Upper lobe of right lung (tissue), 1 donor: ENCODE data around the gene PPM1B. TPM values are rescaled to one million over a fixed set of nuclear protein-coding genes. Genes with fewer than 3 reads are reported as not detected.
"Not testable (repeated sequence)": the region's sequence is repeated elsewhere in the genome, so short reads cannot be mapped to it uniquely, and the experiment has no call there.

Source experiments
- ATAC-seq: fragments of 200-7000 bp; cut with Tn5 transposase; one replicate; pipeline ENCODE4 v1.9.1; 2020; ENCODE audit warnings: mild to moderate bottlenecking, moderate library complexity
- DNase-seq: peaks from one replicate; pipeline ENCODE4 v3.0.0-alpha.2; 2020
- H3K27ac ChIP-seq: fragments of 200-600 bp; one replicate; pipeline ENCODE4 v1.8.0; 2022
- H3K27me3 ChIP-seq: fragments of 200-600 bp; one replicate; pipeline ENCODE4 v1.8.0; 2022; ENCODE audit warnings: mild to moderate bottlenecking
- H3K36me3 ChIP-seq: fragments of 200-600 bp; one replicate; pipeline ENCODE4 v1.8.0; 2022
- H3K4me1 ChIP-seq: fragments of 200-600 bp; one replicate; pipeline ENCODE4 v1.8.0; 2022
- H3K4me3 ChIP-seq: fragments of 200-600 bp; one replicate; pipeline ENCODE4 v1.8.0; 2022; ENCODE audit warnings: mild to moderate bottlenecking
- H3K9me3 ChIP-seq: fragments of 200-600 bp; one replicate; pipeline ENCODE4 v1.8.0; 2022
- intact Hi-C: fragments of 100-400 bp; cut with DNase I; formaldehyde crosslinking; loops from one replicate; pipeline ENCODE4 v1.11.0; 2022
- total RNA-seq: library from RNA; stranded (reverse); fragmentation: NEBNext Ultra II Directional; extraction: Animal tissue kit (Norgen Biotek cat#: 25700); gene quantifications from one replicate; pipeline ENCODE4 v1.2.1, GENCODE V29; 2021
- TF ChIP-seq, protein P1 (sequence below): fragments of 200-600 bp; IDR thresholded peaks from one replicate; pipeline ENCODE4 v1.8.0; 2022; ENCODE audit warnings: antibody characterized with exemption
- donor health status: DM: no; HTN: yes; CAD: no; lungs with severe emphysema.

PPM1B gene
- total RNA-seq, 1 donor from 2014 or later, result 45.8 TPM

DNA sequence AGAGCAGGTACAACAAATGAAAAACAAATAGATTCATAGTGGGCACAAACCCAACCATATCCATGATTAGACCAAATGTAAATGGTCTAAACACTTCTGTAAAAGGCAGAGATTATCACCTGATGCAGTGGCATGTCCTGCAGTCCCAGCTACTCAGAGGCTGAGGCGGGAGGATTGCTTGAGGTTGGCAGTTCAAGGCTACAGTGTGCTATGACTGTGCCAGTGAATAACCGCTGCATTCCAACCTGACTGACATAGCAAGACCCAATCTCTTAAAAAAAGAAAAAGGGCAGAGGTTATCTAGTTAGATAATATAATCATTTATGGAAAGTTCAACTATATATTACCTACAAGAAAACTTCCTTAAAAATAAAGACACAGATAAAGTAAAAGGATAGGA lies 85.3 kb downstream of the PPM1B start:
- Histone ChIP-seq H3K4me3 (no peak overlapping the region), H3K27me3 (no peaks in the 10 kb centered on the region), H3K36me3 (no peaks in the 10 kb centered on the region), H3K27ac (no peak overlapping the region), H3K9me3 (no peaks in the 10 kb centered on the region), H3K4me1 (no peaks in the 10 kb centered on the region)
- ATAC-seq (no peak), DNase-seq (no peak)
- TF ChIP-seq, protein P1, sequence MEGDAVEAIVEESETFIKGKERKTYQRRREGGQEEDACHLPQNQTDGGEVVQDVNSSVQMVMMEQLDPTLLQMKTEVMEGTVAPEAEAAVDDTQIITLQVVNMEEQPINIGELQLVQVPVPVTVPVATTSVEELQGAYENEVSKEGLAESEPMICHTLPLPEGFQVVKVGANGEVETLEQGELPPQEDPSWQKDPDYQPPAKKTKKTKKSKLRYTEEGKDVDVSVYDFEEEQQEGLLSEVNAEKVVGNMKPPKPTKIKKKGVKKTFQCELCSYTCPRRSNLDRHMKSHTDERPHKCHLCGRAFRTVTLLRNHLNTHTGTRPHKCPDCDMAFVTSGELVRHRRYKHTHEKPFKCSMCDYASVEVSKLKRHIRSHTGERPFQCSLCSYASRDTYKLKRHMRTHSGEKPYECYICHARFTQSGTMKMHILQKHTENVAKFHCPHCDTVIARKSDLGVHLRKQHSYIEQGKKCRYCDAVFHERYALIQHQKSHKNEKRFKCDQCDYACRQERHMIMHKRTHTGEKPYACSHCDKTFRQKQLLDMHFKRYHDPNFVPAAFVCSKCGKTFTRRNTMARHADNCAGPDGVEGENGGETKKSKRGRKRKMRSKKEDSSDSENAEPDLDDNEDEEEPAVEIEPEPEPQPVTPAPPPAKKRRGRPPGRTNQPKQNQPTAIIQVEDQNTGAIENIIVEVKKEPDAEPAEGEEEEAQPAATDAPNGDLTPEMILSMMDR, result no peak
- intact Hi-C loops, result no loop called here

- H3K4me3 ChIP-seq, ATAC-seq, H3K36me3 ChIP-seq, DNase-seq, H3K9me3 ChIP-seq, H3K27me3 ChIP-seq, H3K27ac ChIP-seq, intact Hi-C loops, H3K4me1 ChIP-seq: not testable (repeated sequence)
These were observed 87.0 kb downstream of the PPM1B start for GRCh38 chr2:44255704-44256103.

DNA sequence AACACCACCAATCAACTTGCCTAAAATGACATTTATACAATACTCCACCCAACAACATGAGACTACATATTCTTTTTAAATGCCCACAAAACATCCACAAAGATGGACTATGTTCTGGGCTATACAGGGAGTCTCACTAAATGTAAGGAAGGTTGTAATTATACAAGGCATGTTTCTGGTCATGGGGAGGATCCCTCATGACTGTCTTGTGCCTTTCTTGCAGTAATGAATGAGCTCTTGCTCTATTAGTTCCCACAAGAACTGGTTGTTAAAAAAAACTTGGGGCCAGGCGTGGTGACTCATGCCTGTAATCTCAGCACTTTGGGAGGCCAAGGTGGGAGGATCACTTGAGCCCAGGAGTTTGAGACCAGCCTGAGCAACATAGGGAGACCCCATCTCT lies 89.1 kb downstream of the PPM1B start:
- H3K4me3 ChIP-seq, H3K4me1 ChIP-seq, H3K9me3 ChIP-seq, DNase-seq, H3K27ac ChIP-seq, H3K36me3 ChIP-seq, intact Hi-C loops, H3K27me3 ChIP-seq, ATAC-seq: not testable (repeated sequence)

DNA sequence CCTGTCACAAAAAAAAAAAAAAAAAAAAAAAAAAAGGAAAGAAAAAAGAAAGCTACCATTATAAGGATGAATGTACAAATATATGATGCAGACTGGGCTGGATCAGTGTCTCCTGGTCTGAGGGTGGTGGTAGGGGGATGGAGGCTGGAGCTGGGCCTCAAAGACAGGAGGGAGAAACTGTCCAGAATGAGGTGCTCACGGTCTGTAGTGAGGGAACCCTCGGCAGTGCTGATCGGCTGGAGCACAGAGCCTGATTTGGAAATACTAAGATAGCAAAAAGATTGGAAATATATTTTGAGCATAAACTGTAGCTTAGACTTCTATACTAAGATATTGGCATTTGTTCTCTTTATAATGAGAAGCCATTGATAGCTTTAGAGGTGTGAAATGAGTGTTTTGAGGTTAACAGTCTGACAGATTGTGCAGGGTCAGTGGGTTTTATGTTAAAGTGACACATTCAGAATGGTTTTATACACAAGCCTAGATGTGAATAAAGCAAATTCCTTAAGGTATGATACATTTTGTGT lies 98.7 kb downstream of the PPM1B start:
- Histone ChIP-seq H3K36me3 (no peaks in the 10 kb centered on the region), H3K4me3 (no peak overlapping the region), H3K27ac (no peak overlapping the region), H3K4me1 (no peaks in the 10 kb centered on the region), H3K9me3 (no peaks in the 10 kb centered on the region), H3K27me3 (no peaks in the 10 kb centered on the region)
- ATAC-seq, result no peak
- DNase-seq, result no peak
- TF ChIP-seq, protein P1, result no peak
- intact Hi-C loops, result no loop called here

- TF ChIP-seq, protein P1, result no peak
- no peak for DNase-seq
- Histone ChIP-seq H3K4me1 (no peaks in the 10 kb centered on the region), H3K27me3 (no peaks in the 10 kb centered on the region), H3K9me3 (no peaks in the 10 kb centered on the region), H3K4me3 (no peak overlapping the region), H3K27ac (peak overlapping the region; percentile 24), H3K36me3 (no peaks in the 10 kb centered on the region)
- ATAC-seq, result peak; percentile 47
- intact Hi-C loops, result no loop called here
These were observed 99.3 kb downstream of the PPM1B start for GRCh38 chr2:44267796-44268648.

GRCh38 chr2:44269831-44270230 lies 101.2 kb downstream of the PPM1B start:
- no peak overlapping the region for H3K27ac ChIP-seq

More at GRCh38 chr2:44269831-44270230, 101.2 kb downstream of the PPM1B start:
- intact Hi-C loops, result no loop called here
- ATAC-seq (no peak), DNase-seq (no peak)
- H3K9me3 ChIP-seq, result no peaks in the 10 kb centered on the region
- H3K4me1 ChIP-seq, result no peaks in the 10 kb centered on the region
- no peak overlapping the region for H3K4me3 ChIP-seq
- H3K27me3 ChIP-seq, result no peaks in the 10 kb centered on the region
- TF ChIP-seq, protein P1, result no peak
- no peaks in the 10 kb centered on the region for H3K36me3 ChIP-seq
